Neuronal stem cell (in vitro differentiated cells): ENCODE results near the gene TCAP.

ENCODE experiments used
- DNase-seq: peaks from one replicate; pipeline ENCODE4 v3.0.0-alpha.2; 2013; ENCODE audit warnings: low spot score
- H2AFZ ChIP-seq: one replicate; pipeline ENCODE4 v1.6.1; 2013; ENCODE audit warnings: mild to moderate bottlenecking, low read length, inconsistent platforms
- H2AK5ac ChIP-seq: 2 replicates; pipeline ENCODE4 v1.6.1; 2013; ENCODE audit warnings: low read depth, mild to moderate bottlenecking, inconsistent platforms, low read length, moderate library complexity, mixed read lengths
- H2BK120ac ChIP-seq: 2 replicates; pipeline ENCODE4 v1.6.1; 2013; ENCODE audit warnings: low read depth, mild to moderate bottlenecking, inconsistent platforms, low read length, moderate library complexity, mixed read lengths
- H2BK12ac ChIP-seq: one replicate; pipeline ENCODE4 v1.6.1; 2013; ENCODE audit warnings: low read length, inconsistent platforms
- H2BK15ac ChIP-seq: 2 replicates; pipeline ENCODE4 v1.6.1; 2013; ENCODE audit warnings: mild to moderate bottlenecking, low read length, inconsistent platforms, mixed read lengths
- H2BK5ac ChIP-seq: one replicate; pipeline ENCODE4 v1.6.1; 2013; ENCODE audit warnings: inconsistent platforms, mild to moderate bottlenecking, low read length, moderate library complexity
- H3K14ac ChIP-seq: one replicate; pipeline ENCODE4 v1.6.1; 2013; ENCODE audit warnings: low read length, inconsistent platforms
- H3K18ac ChIP-seq: 2 replicates; pipeline ENCODE4 v1.6.1; 2013; ENCODE audit warnings: low read length, inconsistent platforms
- H3K23ac ChIP-seq: 2 replicates; pipeline ENCODE4 v1.6.1; 2013; ENCODE audit warnings: low read depth, mild to moderate bottlenecking, mixed read lengths, low read length, inconsistent platforms; ENCODE audit not compliant: poor library complexity
- H3K27ac ChIP-seq: replicated peaks from 3 replicates; pipeline ENCODE4 v1.5.1; 2013; ENCODE audit warnings: low read length, inconsistent platforms
- H3K27me3 ChIP-seq, 3 experiments: 2 replicates each; pipeline ENCODE4 v1.6.1; 2013; ENCODE audit warnings: low read length in 3 of 3, mild to moderate bottlenecking in 2 of 3, inconsistent platforms in 1 of 3, low read depth in 1 of 3, mixed read lengths in 1 of 3, moderate library complexity in 1 of 3; ENCODE audit not compliant: control insufficient read depth in 3 of 3, insufficient read depth in 3 of 3
- H3K36me3 ChIP-seq, 2 donors: replicated peaks in 1 of 2; 2 replicates each; pipeline ENCODE4 v1.6.1; 2013; ENCODE audit warnings: low read length in 2 of 2; ENCODE audit not compliant: control insufficient read depth in 2 of 2, insufficient read depth in 2 of 2
- H3K4ac ChIP-seq: 2 replicates; pipeline ENCODE4 v1.6.1; 2013; ENCODE audit warnings: inconsistent platforms, mild to moderate bottlenecking, low read length, moderate library complexity
- H3K4me1 ChIP-seq, 2 donors: 1 replicate in 1 of 2; 2 replicates in 1 of 2; pipeline ENCODE4 v1.6.1; 2013; ENCODE audit warnings: low read length in 2 of 2, low read depth in 1 of 2; ENCODE audit not compliant: control insufficient read depth in 2 of 2, insufficient read depth in 1 of 2
- H3K4me2 ChIP-seq: one replicate; pipeline ENCODE4 v1.6.1; 2013; ENCODE audit warnings: mild to moderate bottlenecking, low read length, inconsistent platforms; ENCODE audit not compliant: insufficient read depth, poor library complexity, severe bottlenecking
- H3K4me3 ChIP-seq, 2 donors: 2 replicates each; pipeline ENCODE4 v1.5.1; 2013; ENCODE audit warnings: low read length in 2 of 2, mild to moderate bottlenecking in 2 of 2, inconsistent platforms in 1 of 2, moderate library complexity in 1 of 2
- H3K79me1 ChIP-seq: one replicate; pipeline ENCODE4 v1.6.1; 2013; ENCODE audit warnings: low read depth, mild to moderate bottlenecking, inconsistent platforms, low read length, moderate library complexity
- H3K9ac ChIP-seq: one replicate; pipeline ENCODE4 v1.6.1; 2013; ENCODE audit warnings: mild to moderate bottlenecking, low read depth, low read length, inconsistent platforms; ENCODE audit not compliant: poor library complexity
- H3K9me3 ChIP-seq, 2 donors: replicated peaks in 1 of 2; 2 replicates each; pipeline versions ENCODE3 to v1.6.1; 2013; ENCODE audit warnings: low read length in 2 of 2, mild to moderate bottlenecking in 2 of 2, inconsistent platforms in 1 of 2, low read depth in 1 of 2, mixed read lengths in 1 of 2, moderate library complexity in 1 of 2; ENCODE audit not compliant: control insufficient read depth in 2 of 2, insufficient read depth in 1 of 2
- H4K8ac ChIP-seq: one replicate; pipeline ENCODE4 v1.6.1; 2013; ENCODE audit warnings: low read depth, mild to moderate bottlenecking, inconsistent platforms, low read length, moderate library complexity
- H4K91ac ChIP-seq: one replicate; pipeline ENCODE4 v1.6.1; 2013; ENCODE audit warnings: low read length, low read depth, mild to moderate bottlenecking, inconsistent platforms; ENCODE audit not compliant: poor library complexity
- WGBS, 2 donors: extraction: QIAGEN DNeasy Blood & Tissue Kit; methylation state at CpG; one replicate each; pipeline ENCODE4 v1.1.7; 2013; ENCODE audit warnings: missing lambda C conversion rate in 2 of 2, mixed read lengths in 1 of 2; ENCODE audit not compliant: insufficient read length in 2 of 2, insufficient replicate concordance in 1 of 2; ENCODE audit errors: extremely low coverage in 2 of 2; 5-methylcytosine and 5-hydroxymethylcytosine counted together

Gene TCAP

GRCh38 chr17:39653662-39654331 lies 11.4 kb upstream of the TCAP start:
- Histone ChIP-seq H3K18ac (peak overlapping the region; percentile 96), H3K36me3 (peaks cover 12 to 36% of the 10 kb centered on the region in 2 donors), H3K79me1 (peaks cover 7% of the 10 kb centered on the region), H3K4me1 (peaks cover 20 to 27% of the 10 kb centered on the region in 2 donors), H3K4me2 (peak overlapping the region; percentile 21), H3K23ac (peak overlapping the region; percentile 87), H2BK120ac (peak overlapping the region; percentile 98), H4K91ac (peak overlapping the region; percentile 60), H2BK5ac (peak overlapping the region; percentile 98), H3K27me3 (no peaks in the 10 kb centered on the region), H2AFZ (peak overlapping the region; percentile 70), H3K14ac (peak overlapping the region; percentile 86), H2BK12ac (peak overlapping the region; percentile 97), H3K4me3 (no peak overlapping the region), H3K4ac (peak overlapping the region; percentile 99), H3K27ac (peak overlapping the region; percentile 88), H3K9ac (peak overlapping the region; percentile 71), H3K9me3 (no peaks in the 10 kb centered on the region), H2BK15ac (peak overlapping the region; percentile 52), H4K8ac (peak overlapping the region; percentile 78), H2AK5ac (peak overlapping the region; percentile 91)
- no CpG with 5 or more reads among the region's 14 CpGs for WGBS, 2 donors
- no peak for DNase-seq

- whole genome bisulfite sequencing, 2 donors = no CpG with 5 or more reads among the region's 2 CpGs
- H2AFZ ChIP-seq = no peak overlapping the region
Observed at GRCh38 chr17:39655105-39655504, 10.0 kb upstream of the TCAP start.

GRCh38 chr17:39658346-39658745 lies 6.8 kb upstream of the TCAP start:
- H2BK120ac ChIP-seq = no peak overlapping the region
- no peak overlapping the region for H2BK5ac ChIP-seq
- no peak overlapping the region for H3K4ac ChIP-seq
- DNase-seq = no peak
- no peak overlapping the region for H4K8ac ChIP-seq
- H3K27me3 ChIP-seq = no peaks in the 10 kb centered on the region
- H2BK12ac ChIP-seq = no peak overlapping the region
- H3K14ac ChIP-seq = no peak overlapping the region
- H3K23ac ChIP-seq = no peak overlapping the region
- no peak overlapping the region for H2BK15ac ChIP-seq
- no peaks in the 10 kb centered on the region for H3K9me3 ChIP-seq
- H3K4me3 ChIP-seq = no peak overlapping the region
- H3K36me3 ChIP-seq = peaks cover 37 to 76% of the 10 kb centered on the region in 2 donors
- no peak overlapping the region for H2AFZ ChIP-seq
- H3K4me2 ChIP-seq = no peak overlapping the region
- H2AK5ac ChIP-seq = no peak overlapping the region
- peaks cover 5 to 22% of the 10 kb centered on the region in 2 donors for H3K4me1 ChIP-seq
- H3K27ac ChIP-seq = no peak overlapping the region
- no CpG with 5 or more reads among the region's 11 CpGs for WGBS, 2 donors
- peaks cover 15% of the 10 kb centered on the region for H3K79me1 ChIP-seq
- no peak overlapping the region for H3K9ac ChIP-seq
- no peak overlapping the region for H3K18ac ChIP-seq
- no peak overlapping the region for H4K91ac ChIP-seq

More at GRCh38 chr17:39655105-39655504, 10.0 kb upstream of the TCAP start:
- no peak overlapping the region for H3K4me3 ChIP-seq
- no peak overlapping the region for H3K4ac ChIP-seq
- no peak overlapping the region for H3K18ac ChIP-seq
- no peaks in the 10 kb centered on the region for H3K9me3 ChIP-seq
- H3K23ac ChIP-seq = no peak overlapping the region
- H3K4me1 ChIP-seq = peaks cover 20 to 27% of the 10 kb centered on the region in 2 donors
- DNase-seq = no peak
- H4K91ac ChIP-seq = no peak overlapping the region
- H3K36me3 ChIP-seq = peaks cover 20 to 46% of the 10 kb centered on the region in 2 donors
- no peak overlapping the region for H2BK12ac ChIP-seq
- no peak overlapping the region for H3K14ac ChIP-seq
- H3K27me3 ChIP-seq = no peaks in the 10 kb centered on the region
- H2BK15ac ChIP-seq = no peak overlapping the region
- H3K79me1 ChIP-seq = peaks cover 14% of the 10 kb centered on the region
- H2AK5ac ChIP-seq = no peak overlapping the region
- H4K8ac ChIP-seq = no peak overlapping the region
- H2BK120ac ChIP-seq = no peak overlapping the region
- no peak overlapping the region for H3K4me2 ChIP-seq
- H3K9ac ChIP-seq = no peak overlapping the region
- no peak overlapping the region for H3K27ac ChIP-seq
- no peak overlapping the region for H2BK5ac ChIP-seq

- Histone ChIP-seq H3K23ac (no peak overlapping the region), H3K27ac (no peak overlapping the region), H3K9ac (no peak overlapping the region), H2BK12ac (no peak overlapping the region), H3K4me3 (no peak overlapping the region), H3K4ac (no peak overlapping the region), H3K9me3 (no peaks in the 10 kb centered on the region), H4K91ac (no peak overlapping the region), H2BK120ac (no peak overlapping the region), H2BK5ac (no peak overlapping the region), H3K27me3 (no peaks in the 10 kb centered on the region), H4K8ac (no peak overlapping the region), H3K79me1 (peaks cover 13% of the 10 kb centered on the region), H3K18ac (no peak overlapping the region), H2AFZ (no peak overlapping the region), H3K36me3 (peaks cover 37 to 76% of the 10 kb centered on the region in 2 donors), H3K4me1 (peaks cover 3 to 20% of the 10 kb centered on the region in 2 donors), H3K4me2 (no peak overlapping the region), H2BK15ac (no peak overlapping the region), H2AK5ac (no peak overlapping the region), H3K14ac (no peak overlapping the region)
- WGBS, 2 donors = 88% methylated on average over 1 of the region's 3 CpGs; no CpG with 5 or more reads in 1 of the 2 donors
- no peak for DNase-seq
Observed at GRCh38 chr17:39658760-39659159, 6.4 kb upstream of the TCAP start.
